Hindlimb muscle (tissue), 1 donor: ENCODE results near the gene BHLHA15. TPM values are rescaled to one million over a fixed set of nuclear protein-coding genes. Genes with fewer than 3 reads are reported as not detected.

Source experiments
- DNase-seq: peaks from one replicate; pipeline ENCODE4 v3.0.0-alpha.2; 2013
- polyA plus RNA-seq: library from polyadenylated mRNA; unstranded; fragments of 120-200 nt; gene quantifications from one replicate; pipeline ENCODE4 v1.2.1, GENCODE V29; 2013; ENCODE audit not compliant: insufficient read length

Gene BHLHA15
- 0.37 TPM for polyA plus RNA-seq

DNA sequence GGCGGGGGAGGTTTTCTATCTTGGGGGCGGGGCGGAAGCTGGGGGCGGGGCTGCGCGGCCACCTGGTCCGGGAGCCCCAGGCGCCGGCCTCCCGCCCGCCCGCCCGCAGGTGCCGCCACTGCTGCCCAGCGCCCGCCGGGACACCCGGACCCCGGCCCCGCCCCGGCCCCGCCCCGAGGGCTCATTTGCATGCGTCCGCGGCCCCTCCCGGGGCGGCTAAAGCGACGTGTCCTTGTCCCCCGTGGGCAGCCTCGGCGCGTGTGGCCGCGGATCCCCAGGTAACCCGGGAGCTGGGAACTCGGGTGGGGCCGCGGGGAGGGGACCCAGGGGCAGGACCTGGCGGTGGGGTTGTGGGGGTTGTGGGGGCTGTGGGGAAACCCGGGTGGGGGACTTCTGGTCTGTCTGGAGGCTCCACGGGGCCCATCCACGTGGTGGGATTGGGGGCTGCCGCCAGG is at the start of gene BHLHA15:
Gene BHLHA15 (plus strand): TSS at position 219 of the 455 bp plus-strand sequence. CDS start 871 bp downstream, outside the sequence.
- DNase-seq = no peak

DNA sequence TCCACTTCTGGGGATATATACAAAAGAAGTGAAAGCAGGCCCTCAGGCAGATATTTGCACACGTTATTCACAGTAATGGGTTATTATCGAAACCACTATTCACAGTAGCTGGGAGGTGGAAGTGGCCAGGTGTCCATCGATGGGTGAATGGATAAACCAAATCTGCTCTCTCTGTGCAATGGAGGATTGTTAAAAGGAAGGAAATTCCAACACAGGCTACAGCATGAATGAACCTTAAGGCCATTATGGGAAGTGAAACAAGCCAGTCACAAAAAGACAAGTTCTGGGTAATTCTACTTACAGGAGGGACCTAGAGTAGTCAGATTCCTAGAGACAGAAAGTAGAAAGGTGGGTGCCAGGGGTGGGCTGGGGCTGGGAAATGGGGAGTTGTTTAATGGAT is 48.5 kb upstream of the BHLHA15 start:
- no peak for DNase-seq

DNA sequence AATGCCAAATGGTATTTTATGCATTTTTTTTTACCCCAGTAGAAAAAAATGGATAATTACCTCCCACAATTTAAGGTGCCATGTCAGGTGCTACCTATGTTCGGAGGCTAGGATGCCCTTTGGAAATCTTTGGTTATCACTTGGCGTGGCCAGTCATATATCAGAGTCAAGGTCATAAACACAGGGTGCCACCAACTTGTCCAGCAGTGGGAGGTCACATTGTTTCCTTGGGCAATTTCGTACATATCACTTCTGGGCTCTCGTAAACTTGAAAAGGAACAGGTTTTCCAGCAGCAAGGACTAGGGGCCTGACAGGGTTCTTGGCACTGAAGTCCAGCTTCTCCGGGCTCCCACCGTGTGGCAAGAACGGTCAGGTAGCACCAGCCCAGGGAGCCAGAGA is 48.0 kb upstream of the BHLHA15 start:
- no peak for DNase-seq

DNA sequence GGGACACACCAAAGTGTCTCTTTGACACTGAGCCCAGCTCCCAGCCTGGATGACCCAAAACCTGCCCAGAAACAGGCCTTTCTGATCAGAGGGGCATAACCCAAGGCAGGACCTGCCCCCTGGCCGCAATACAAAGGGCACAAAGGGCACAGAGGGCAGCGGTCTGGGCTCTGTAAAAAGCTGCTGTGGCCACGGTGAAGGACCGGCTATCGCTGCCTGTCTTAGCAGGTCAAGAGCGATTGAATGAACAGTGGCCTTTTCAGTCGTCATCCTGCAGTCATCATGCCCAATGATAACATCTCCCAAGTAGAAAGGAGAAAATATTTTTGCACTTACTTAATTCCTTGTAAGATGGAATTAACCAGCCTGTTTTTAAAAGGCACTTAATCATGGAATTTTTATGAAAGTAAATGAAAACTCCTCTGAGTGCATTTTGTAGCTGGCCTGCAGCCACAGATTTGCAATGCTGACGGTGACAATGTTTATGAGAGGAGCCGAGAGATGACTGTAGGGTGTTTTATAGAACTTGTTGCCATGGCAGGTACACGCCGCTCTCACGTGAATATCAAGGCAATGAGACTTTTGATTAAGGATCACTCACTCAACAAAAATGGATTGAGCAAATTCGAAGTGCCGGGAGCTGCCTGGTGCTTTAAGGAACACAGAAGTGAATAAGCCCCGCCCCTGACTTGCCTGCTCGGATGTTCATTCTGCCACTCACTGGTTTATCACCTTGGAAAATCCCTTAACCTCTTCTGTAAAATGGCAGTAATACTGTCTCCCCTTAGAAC is 47.3 kb upstream of the BHLHA15 start:
- DNase-seq = no peak

DNA sequence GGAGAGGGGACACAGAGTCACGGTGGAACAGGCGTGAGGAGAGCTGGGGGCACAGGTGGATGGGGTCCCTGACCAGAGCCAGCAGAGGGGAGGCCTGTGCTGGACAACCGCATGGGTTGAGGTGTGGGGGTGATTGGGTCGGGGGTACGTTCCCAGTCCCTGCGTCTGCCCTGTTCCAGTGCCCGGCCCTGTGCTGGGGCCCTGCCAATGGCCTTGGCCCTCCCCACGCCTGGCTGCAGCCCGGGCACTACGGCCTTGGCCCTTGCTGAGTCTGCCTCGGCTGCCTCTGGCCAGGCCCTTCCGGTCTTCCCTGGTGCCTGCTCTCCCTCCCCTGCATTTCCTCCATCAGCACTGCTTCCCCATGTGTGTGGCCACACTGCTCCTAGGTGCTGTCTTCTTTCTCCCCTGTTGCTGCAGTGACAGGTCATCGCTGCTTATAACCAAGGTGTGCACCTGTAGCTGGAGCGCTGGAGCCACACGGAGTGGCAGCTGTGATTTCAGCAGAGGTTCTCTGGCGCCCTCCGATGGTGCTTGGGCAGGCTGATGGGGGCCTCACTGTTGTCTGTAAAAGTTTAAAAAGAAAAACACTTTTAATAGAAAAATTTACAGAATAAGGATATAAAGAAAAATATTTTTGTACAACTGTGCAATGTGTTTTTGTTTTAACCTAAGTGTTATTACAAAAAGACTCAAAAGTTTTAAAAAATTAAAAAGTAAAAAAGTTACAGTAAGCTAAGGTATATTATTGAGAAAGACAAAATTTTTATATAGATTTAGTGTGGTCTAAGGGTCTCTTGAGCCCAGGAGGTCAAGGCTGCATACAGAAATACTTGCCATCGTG is 45.2 kb upstream of the BHLHA15 start:
- DNase-seq = no peak

DNA sequence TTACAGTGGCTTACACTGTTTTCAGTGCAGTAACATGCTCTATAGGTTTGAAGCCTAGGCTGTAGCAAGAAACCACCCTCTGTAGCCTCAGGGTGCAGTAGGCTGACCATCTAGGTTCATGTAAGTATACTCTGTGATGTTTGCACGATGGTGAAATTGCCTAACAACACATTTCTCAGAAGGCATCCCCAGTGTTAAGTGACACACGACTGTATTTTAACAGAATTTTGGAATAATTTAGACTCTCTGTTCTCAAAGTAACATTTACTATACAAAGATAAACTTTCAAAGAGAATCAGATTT is 44.6 kb upstream of the BHLHA15 start:
- no peak for DNase-seq

DNA sequence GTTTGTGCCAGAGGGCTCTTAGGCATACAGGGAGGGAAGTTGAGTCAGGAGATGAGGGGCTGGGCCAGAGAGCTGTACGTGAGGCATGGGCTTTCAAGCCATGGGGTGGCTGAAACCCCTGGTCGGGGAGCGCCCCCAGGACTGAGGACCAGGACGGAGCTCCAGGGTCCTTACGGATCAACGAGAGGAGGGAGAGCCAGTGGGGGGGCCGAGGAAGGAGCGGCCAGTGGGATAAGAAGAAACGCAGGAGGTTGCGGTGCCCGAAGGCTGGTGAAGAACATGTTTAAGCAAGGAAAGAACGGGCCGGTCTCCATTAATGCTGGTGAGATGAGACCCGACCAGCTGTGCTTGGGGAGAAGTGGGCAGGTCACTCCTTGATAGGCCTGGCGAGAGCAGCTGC is 43.6 kb upstream of the BHLHA15 start:
- DNase-seq = no peak

DNA sequence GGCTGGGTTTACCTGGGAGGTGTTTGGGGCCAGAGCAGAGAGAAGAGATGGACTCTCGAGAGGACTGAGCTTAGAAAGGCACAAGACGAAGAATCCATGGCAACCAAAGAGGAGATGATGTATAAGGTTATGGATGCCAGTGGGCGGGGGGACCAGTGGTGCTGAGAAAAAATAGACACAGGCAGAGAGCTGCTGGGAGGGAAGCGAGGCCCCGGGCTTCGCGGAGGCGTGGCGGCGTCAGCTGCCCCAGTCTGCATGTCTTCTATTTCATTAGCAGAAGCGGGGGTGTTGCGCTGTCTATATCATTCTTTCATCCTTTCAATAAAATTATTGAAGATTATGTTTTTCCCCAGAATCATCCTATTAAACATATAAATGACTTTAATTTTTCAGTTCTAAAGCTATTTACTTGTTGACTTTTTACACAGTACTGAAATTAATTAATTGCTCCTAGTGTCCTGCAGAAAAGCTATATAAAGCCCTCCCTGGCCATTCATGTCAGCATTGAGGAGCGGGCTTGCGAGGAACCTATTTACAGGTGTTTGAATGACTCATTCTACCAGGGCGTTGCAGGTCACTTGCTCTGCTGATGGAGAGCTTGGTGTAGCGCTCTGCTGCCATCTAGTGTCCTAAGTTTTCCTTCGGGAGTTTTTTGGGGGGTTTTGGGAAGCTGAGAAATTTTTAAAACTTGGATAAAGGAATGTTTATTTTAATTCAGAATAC is 42.9 kb upstream of the BHLHA15 start:
- peak; percentile 57 for DNase-seq

DNA sequence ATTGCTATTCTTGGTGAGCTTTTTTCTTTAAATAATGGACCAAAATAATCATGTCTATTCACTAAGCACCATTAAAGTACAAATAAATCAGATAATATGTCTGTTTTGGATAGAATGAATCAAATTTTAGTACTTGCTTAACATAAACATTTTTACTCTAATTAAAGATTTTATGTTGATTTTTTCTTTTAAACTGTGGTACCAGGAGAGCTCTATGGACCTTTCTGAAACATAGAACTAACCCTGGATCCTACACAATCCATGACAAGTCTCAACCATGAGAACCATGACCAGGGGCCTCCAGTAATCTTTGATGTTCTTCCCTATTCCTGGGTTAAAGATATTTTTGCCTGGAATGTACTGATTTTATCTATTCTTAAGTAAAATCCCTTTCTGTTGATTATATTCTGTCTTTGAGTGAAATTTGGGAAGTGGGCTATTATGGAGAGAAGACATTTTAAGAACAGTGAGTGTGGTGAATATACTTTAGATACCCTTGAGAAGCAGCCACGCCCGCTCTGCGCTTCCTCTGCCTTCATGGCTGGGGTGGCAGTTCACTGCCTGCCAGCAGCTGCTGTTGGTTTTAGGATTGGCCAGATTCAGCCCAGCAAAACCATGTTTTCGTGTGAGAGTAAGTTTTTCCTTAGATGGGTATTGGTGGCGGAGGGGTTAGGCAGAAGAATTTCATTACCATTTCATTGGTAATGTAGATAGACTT is 42.2 kb upstream of the BHLHA15 start:
- DNase-seq = no peak

DNA sequence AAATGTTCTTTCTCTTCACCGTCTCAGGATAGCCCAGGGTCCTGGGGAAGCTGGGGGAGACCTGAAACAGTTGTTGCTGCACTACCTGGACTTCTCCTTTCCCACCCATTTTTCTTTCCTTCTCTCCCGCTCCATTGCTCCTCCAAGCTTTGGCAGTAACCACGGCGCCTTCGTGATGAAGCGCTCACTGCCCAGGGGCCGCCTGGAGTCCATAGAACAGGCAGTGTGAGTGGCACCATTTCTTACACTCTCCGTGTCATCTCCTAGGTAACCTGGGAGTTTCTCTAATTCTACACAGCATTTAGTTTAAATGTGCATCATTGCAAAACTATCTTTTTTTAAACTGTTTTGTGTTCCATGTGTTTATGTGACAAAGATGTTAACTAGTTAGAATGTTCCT is 40.3 kb upstream of the BHLHA15 start:
- no peak for DNase-seq

DNA sequence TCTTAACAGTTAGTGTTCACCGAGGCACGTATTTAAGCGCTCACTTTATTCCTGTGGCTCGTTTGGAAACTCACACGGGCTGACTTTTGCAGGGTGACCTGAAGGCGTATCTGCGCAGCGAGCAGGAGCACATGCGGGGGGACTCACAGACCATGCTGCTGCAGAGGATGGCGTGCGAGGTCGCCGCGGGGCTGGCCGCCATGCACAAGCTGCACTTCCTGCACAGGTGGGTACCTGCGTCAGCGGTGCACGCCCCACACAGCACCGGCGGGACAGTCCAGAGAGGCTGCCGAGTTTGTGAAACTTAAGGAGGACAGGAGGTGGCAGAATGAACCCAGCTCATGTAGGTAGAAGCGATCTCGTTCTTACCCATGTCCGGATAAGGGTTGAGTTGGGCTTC is 39.8 kb upstream of the BHLHA15 start:
- DNase-seq = no peak

DNA sequence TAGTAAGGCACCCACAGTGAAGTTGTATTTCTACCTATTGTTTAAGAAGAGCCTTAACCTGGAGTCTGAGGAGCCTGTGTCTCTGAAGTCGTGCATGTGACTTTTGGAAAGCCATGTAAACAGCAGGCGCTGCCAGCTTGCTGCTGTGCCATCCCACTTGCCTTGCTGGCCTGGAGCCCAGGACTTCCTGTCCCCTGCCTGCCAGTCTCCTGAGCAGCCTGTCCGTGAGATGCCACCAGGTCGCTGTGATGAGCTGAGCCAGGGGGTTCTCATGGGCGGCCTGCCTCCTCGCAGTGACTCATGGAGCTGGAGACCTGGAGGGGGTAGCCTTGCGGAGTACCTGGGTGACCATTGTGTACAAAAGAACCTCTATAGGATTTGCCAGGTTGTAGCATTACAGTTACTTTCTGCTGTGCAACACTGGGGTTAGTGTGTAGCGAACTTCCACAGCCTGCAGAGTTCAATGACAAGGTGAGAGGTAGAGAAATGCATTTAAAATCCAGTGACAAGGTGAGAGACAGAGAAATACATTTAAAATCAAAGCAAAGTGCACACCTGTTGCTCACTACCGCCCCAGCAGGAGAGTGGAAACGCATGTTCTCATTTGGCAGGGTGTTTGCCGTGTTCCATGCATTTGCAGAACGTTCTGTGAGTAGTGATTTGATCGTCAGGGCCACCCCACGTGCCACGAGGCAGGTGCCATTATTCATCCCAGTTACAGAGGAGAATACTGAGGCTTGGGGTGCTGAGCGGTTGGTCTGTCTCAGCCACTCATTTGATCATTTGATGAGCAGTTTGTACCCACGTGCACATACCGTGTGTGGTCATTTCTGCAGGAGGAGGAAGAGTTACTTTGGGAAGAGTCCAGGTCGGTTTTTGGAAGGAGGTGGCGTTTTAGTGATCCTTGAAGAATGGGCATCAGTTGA is 36.6 kb upstream of the BHLHA15 start:
- no peak for DNase-seq

DNA sequence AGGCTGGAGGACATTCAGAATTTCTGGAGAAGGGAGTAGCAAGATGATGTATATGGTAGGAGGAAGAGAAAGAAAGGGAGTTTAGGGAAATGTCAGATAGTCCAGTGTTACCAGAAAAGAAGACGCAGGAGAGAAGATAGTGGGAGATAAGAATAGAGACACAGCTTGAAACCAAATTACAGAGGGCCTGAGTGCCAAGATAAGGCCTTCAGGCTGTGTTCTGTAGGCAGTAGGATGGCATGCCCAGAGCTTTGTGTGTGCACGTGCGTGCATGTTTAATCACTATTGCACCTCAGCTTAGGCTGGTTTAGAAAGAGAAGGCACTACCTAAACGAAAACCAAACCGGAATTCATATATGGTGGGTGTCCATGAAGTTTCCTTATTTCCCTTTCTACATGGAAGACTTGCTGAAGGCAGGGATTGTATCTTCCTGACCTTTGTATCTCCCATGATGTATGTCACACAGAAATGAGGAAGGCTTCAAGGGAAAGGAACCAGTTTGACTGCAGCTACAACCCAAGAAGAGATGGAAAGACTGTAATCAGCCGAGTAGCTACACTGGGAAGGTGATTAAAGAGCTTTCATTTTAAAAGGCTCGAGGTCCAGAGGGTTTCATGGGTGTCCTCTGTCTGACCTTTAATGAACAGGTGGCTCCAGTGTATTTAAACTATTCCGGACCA is 35.8 kb upstream of the BHLHA15 start:
- DNase-seq = no peak

DNA sequence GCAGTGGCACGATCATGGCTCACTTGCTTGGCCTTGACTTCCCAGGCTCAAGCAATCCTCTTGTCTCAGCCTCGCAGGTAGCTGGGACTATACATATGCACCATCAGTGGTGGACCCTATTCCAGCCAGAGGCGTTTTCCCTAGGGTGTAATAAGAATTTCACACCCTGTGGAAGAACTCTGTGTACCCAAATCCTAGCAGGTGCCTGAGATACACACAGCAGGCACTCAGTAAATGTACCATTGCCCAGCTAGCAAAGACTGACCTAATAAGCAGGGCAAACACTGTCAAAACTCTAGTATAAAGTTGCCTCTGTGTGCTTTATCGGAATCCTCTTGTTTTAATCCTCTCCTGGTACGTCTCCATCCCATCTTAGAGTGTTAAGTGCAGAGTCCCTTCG is 33.7 kb upstream of the BHLHA15 start:
- no peak for DNase-seq

DNA sequence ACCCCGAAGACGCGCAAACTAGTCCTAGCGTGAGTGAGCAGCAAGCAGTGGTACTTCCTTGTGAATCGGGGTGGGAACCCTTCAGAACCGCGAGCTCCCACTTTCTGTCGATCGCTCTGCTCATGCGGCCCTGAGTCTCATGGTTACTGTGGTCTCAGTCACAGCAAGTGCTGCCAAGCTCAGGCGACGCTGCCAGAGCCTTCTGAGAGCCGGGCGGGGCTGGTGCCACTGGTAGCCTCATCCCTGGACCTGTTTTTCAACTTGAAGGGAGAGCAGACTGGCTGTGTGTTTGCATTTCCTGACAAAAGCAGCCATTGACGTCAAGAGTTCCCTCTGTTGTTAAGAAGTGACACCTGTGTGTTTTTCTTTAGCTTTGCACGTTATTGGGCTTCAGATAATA is 32.9 kb upstream of the BHLHA15 start:
- DNase-seq = no peak

DNA sequence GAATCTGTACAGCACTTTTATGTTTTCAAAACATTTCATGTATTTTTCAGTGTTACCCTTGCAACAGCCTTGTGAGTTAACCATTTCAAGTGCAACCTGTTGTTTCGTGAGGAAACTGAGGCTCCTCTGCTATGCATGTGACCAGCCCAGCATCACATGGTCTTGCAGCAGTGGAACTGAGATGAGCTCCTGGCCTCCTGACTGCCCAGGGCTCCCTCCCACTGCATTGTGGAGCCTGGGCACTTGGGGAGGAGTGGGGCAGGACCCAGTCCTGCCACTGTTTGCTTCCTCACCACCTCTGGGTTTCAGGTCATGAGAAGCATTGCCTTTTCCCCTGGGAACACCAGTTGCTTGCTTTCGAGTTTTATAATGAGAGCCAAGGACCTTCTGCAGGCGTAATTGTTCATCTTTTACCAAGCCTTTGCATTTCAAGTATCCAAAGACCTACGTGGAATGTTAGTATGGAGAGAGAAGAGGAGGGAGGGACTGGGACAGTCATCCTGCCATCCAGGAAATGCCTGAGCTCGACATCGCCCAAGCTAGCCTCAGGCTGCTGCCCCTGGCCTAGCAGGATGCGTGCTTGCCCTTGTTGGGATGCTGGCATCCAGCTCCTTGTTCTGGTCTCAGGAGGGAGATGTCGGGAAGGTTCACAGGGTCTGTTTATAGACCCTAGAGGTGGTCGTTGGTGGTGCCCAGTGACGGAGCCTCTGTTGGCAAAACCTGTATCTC is 32.3 kb upstream of the BHLHA15 start:
- no peak for DNase-seq

DNA sequence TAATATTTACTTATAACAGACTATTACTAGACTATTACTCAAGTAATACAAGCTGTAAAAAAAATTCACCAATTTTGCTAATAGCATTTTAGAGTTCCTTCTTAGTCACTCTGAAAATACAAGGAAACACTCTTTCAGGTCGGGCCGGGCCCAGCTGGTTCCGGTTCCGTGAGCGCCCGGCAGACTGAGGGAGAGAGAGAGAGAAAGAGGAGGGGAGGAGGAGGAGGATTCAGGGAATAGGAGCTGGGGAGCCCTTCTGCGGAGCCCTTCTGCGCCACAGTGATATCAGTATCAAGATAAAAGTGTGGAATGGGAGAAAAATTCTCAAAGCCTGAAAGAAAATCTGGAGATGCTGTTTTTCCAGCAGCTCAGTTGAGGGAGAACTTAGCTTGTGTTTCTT is 30.5 kb upstream of the BHLHA15 start:
- DNase-seq = no peak

DNA sequence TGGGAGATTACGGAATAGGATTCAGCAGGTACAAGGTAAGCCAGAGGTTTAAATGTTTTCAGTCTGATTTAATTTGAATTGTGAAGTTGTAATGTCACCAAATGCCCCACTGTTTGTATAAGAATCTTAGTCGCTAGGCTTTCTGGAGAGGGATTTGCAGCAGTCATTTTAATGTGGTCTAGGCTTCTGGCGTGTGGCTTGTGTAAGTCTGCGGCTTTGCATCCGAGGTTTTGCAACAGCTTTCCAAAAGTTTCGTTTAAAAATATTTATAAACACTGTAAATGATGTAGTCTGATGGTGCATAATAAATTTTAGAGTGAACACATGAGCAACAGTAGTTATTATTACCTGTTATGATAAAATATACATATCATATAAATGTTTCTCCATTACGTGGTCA is 26.1 kb upstream of the BHLHA15 start:
- no peak for DNase-seq

DNA sequence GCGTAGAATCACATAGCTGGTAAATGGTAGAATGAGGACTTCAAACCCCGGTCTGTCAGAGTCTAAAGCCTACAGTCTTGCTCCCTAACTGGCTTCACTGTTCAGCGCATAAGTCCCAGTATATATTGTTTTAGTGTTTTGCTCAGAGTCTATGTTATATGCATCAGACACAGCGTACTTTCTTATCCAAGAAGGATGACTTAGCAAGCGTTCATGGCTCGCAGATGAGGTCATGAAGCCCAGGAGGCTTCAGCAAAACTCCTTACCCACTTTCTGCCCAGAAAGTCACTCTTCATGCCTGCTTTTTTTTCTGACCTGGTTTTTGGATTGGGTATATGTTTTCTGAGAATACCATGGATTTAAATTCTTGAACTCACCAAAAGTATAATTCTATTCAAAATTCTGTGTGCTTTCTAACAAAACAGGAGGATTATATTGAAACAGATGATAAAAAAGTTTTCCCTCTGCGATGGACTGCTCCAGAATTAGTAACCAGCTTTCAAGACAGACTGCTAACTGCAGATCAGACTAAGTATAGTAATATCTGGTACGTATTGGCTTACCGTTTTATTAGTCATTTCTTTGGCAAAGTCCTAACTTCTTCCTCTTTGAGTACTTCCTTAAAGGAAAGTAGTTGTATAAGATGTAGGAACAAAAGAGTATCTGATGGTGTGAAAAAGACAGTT is 24.6 kb upstream of the BHLHA15 start:
- DNase-seq = no peak

DNA sequence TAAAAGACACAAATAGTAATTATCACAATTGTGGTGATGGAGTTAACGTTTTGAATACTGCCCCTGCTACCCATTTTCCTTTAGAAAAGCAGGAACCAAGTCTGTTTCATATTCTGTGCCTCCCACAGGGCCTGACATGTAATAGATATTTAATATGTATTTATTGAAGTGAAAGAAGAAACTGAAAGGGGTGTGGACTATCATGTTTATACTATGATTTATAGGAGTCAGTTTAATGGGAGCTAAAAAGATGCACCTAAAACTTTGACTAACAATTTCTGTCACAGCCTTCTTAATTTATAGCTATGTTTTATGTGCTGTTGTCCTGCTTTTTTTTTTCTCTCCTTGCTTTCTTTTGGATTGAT is 24.1 kb upstream of the BHLHA15 start:
- no peak for DNase-seq
